ENCODE data around the gene DUSP22. TPM values are rescaled to one million over a fixed set of nuclear protein-coding genes. Genes with fewer than 3 reads are reported as not detected.

DUSP22 gene
- total and polyA plus RNA-seq, 4 donors, result 23.0 to 65.8 (median 49.3) TPM

GRCh38 chr6:317060-317447, 24.8 kb downstream of the DUSP22 start:
- no peaks in the 10 kb centered on the region for H3K27me3 ChIP-seq (ENCODE audit: control insufficient read depth in 1 of 2, insufficient read depth in 2 of 2, low read length in 1 of 2)
- no peak overlapping the region for H3K4me3 ChIP-seq (ENCODE audit: low read length in 2 of 2)
- no peak overlapping the region for H3K27ac ChIP-seq (ENCODE audit: low read depth in 1 of 2, low read length in 2 of 2)
- intact Hi-C loops (cut with DNase I), result no loop called here
- DNase-seq (no peak), ATAC-seq (ENCODE audit: low FRiP score) (no peak)
- H3K4me1 ChIP-seq (ENCODE audit: control insufficient read depth in 1 of 2, insufficient read depth in 2 of 2, low read length in 2 of 2), result no peaks in the 10 kb centered on the region
- H3K36me3 ChIP-seq (ENCODE audit: control insufficient read depth in 1 of 2, insufficient read depth in 2 of 2, low read length in 1 of 2), result no peaks in the 10 kb centered on the region
- 81 to 82% methylated on average over 7 of the region's 7 CpGs for WGBS, 2 donors
- no peaks in the 10 kb centered on the region for H3K9me3 ChIP-seq (ENCODE audit: control insufficient read depth, low read length)

- ATAC-seq (ENCODE audit: low FRiP score) (no peak), DNase-seq (no peak)
- no peaks in the 10 kb centered on the region for H3K36me3 ChIP-seq (ENCODE audit: control insufficient read depth in 1 of 2, insufficient read depth in 2 of 2, low read length in 1 of 2)
- no peaks in the 10 kb centered on the region for H3K9me3 ChIP-seq (ENCODE audit: control insufficient read depth, low read length)
- intact Hi-C loops (cut with DNase I), result no loop called here
- 78% methylated on average over 18 of the region's 18 CpGs for WGBS, 2 donors
- no peak overlapping the region for H3K27ac ChIP-seq (ENCODE audit: low read depth in 1 of 2, low read length in 2 of 2)
- H3K4me3 ChIP-seq (ENCODE audit: low read length in 2 of 2), result no peak overlapping the region
- no peaks in the 10 kb centered on the region for H3K4me1 ChIP-seq (ENCODE audit: control insufficient read depth in 1 of 2, insufficient read depth in 2 of 2, low read length in 2 of 2)
- H3K27me3 ChIP-seq (ENCODE audit: control insufficient read depth in 1 of 2, insufficient read depth in 2 of 2, low read length in 1 of 2), result no peaks in the 10 kb centered on the region
These were observed 25.3 kb downstream of the DUSP22 start for GRCh38 chr6:317448-318144.

GRCh38 chr6:318243-318890, 26.1 kb downstream of the DUSP22 start:
- ATAC-seq (ENCODE audit: low FRiP score), result no peak
- no peak overlapping the region for H3K4me3 ChIP-seq (ENCODE audit: low read length in 2 of 2)
- H3K27me3 ChIP-seq (ENCODE audit: control insufficient read depth in 1 of 2, insufficient read depth in 2 of 2, low read length in 1 of 2), result no peaks in the 10 kb centered on the region
- 79 to 81% methylated on average over 4 of the region's 4 CpGs for WGBS, 2 donors
- H3K36me3 ChIP-seq (ENCODE audit: control insufficient read depth in 1 of 2, insufficient read depth in 2 of 2, low read length in 1 of 2), result no peaks in the 10 kb centered on the region
- H3K4me1 ChIP-seq (ENCODE audit: control insufficient read depth in 1 of 2, insufficient read depth in 2 of 2, low read length in 2 of 2), result no peaks in the 10 kb centered on the region
- intact Hi-C loops (cut with DNase I), result no loop called here
- no peak for DNase-seq
- H3K27ac ChIP-seq (ENCODE audit: low read depth in 1 of 2, low read length in 2 of 2), result no peak overlapping the region
- H3K9me3 ChIP-seq (ENCODE audit: control insufficient read depth, low read length), result no peaks in the 10 kb centered on the region

- Histone ChIP-seq H3K9me3 (ENCODE audit: control insufficient read depth, low read length) (no peaks in the 10 kb centered on the region), H3K4me1 (ENCODE audit: control insufficient read depth in 1 of 2, insufficient read depth in 2 of 2, low read length in 2 of 2) (no peaks in the 10 kb centered on the region), H3K4me3 (ENCODE audit: low read length in 2 of 2) (no peak overlapping the region), H3K27ac (ENCODE audit: low read depth in 1 of 2, low read length in 2 of 2) (no peak overlapping the region), H3K27me3 (ENCODE audit: control insufficient read depth in 1 of 2, insufficient read depth in 2 of 2, low read length in 1 of 2) (no peaks in the 10 kb centered on the region), H3K36me3 (ENCODE audit: control insufficient read depth in 1 of 2, insufficient read depth in 2 of 2, low read length in 1 of 2) (no peaks in the 10 kb centered on the region)
- WGBS, 2 donors, result 85 to 87% methylated on average over 14 of the region's 14 CpGs
- intact Hi-C loops (cut with DNase I), result no loop called here
- ATAC-seq (ENCODE audit: low FRiP score), result no peak
- peak in 1 of 2 donors; percentile 33 for DNase-seq
These were observed 27.2 kb downstream of the DUSP22 start for GRCh38 chr6:319177-320131.

GRCh38 chr6:320351-321157, 28.3 kb downstream of the DUSP22 start:
- DNase-seq, result peak in 1 of 2 donors; percentile 40
- no peak for ATAC-seq (ENCODE audit: low FRiP score)
- H3K4me1 ChIP-seq (ENCODE audit: control insufficient read depth in 1 of 2, insufficient read depth in 2 of 2, low read length in 2 of 2), result no peaks in the 10 kb centered on the region
- 88 to 89% methylated on average over 13 of the region's 13 CpGs for WGBS, 2 donors
- H3K9me3 ChIP-seq (ENCODE audit: control insufficient read depth, low read length), result no peaks in the 10 kb centered on the region
- no peak overlapping the region for H3K27ac ChIP-seq (ENCODE audit: low read depth in 1 of 2, low read length in 2 of 2)
- no peak overlapping the region for H3K4me3 ChIP-seq (ENCODE audit: low read length in 2 of 2)
- H3K36me3 ChIP-seq (ENCODE audit: control insufficient read depth in 1 of 2, insufficient read depth in 2 of 2, low read length in 1 of 2), result no peaks in the 10 kb centered on the region
- no peaks in the 10 kb centered on the region for H3K27me3 ChIP-seq (ENCODE audit: control insufficient read depth in 1 of 2, insufficient read depth in 2 of 2, low read length in 1 of 2)
- intact Hi-C loops (cut with DNase I), result no loop called here

- Histone ChIP-seq H3K36me3 (ENCODE audit: control insufficient read depth in 1 of 2, insufficient read depth in 2 of 2, low read length in 1 of 2) (no peaks in the 10 kb centered on the region), H3K4me3 (ENCODE audit: low read length in 2 of 2) (no peak overlapping the region), H3K4me1 (ENCODE audit: control insufficient read depth in 1 of 2, insufficient read depth in 2 of 2, low read length in 2 of 2) (no peaks in the 10 kb centered on the region), H3K27ac (ENCODE audit: low read depth in 1 of 2, low read length in 2 of 2) (no peak overlapping the region), H3K9me3 (ENCODE audit: control insufficient read depth, low read length) (no peaks in the 10 kb centered on the region), H3K27me3 (ENCODE audit: control insufficient read depth in 1 of 2, insufficient read depth in 2 of 2, low read length in 1 of 2) (no peaks in the 10 kb centered on the region)
- WGBS, 2 donors, result 88 to 90% methylated on average over 1 of the region's 1 CpG
- no peak for ATAC-seq (ENCODE audit: low FRiP score)
- DNase-seq, result no peak
- intact Hi-C loops (cut with DNase I), result no loop called here
These were observed 28.8 kb downstream of the DUSP22 start for GRCh38 chr6:321158-321438.

GRCh38 chr6:321536-322258, 29.4 kb downstream of the DUSP22 start:
- intact Hi-C loops (cut with DNase I), result no loop called here
- peak in 1 of 2 donors; percentile 3 for DNase-seq
- no peaks in the 10 kb centered on the region for H3K9me3 ChIP-seq (ENCODE audit: control insufficient read depth, low read length)

More at GRCh38 chr6:321536-322258, 29.4 kb downstream of the DUSP22 start:
- ATAC-seq (ENCODE audit: low FRiP score), result no peak
- 61 to 63% methylated on average over 3 of the region's 3 CpGs for WGBS, 2 donors
- Histone ChIP-seq H3K27ac (ENCODE audit: low read depth in 1 of 2, low read length in 2 of 2) (no peak overlapping the region), H3K4me1 (ENCODE audit: control insufficient read depth in 1 of 2, insufficient read depth in 2 of 2, low read length in 2 of 2) (no peaks in the 10 kb centered on the region), H3K27me3 (ENCODE audit: control insufficient read depth in 1 of 2, insufficient read depth in 2 of 2, low read length in 1 of 2) (no peaks in the 10 kb centered on the region), H3K4me3 (ENCODE audit: low read length in 2 of 2) (no peak overlapping the region), H3K36me3 (ENCODE audit: control insufficient read depth in 1 of 2, insufficient read depth in 2 of 2, low read length in 1 of 2) (no peaks in the 10 kb centered on the region)
